HG03342 (cell line): ENCODE measurements around the gene KLHL15.
A peak's percentile ranks its signal among the peaks of the same experiment; 100 is the strongest.
"Not testable (repeated sequence)": the region's sequence is repeated elsewhere in the genome, so short reads cannot be mapped to it uniquely, and the experiment has no call there.

Experiments
- ATAC-seq: cut with Tn5 transposase; IDR thresholded peaks from one replicate; pipeline ENCODE4 v1.9.1; 2021; ENCODE audit warnings: mild to moderate bottlenecking, moderate library complexity; ENCODE audit not compliant: unreplicated experiment

The KLHL15 gene

GRCh38 chrX:24018809-24019208, 8.2 kb downstream of the KLHL15 start:
- ATAC-seq: no peak

GRCh38 chrX:24017674-24018073, 9.3 kb downstream of the KLHL15 start:
- ATAC-seq: no peak

- peak; percentile 64 for ATAC-seq
Observed at GRCh38 chrX:24014388-24015018, 12.5 kb downstream of the KLHL15 start.

GRCh38 chrX:24012266-24012665, 14.7 kb downstream of the KLHL15 start:
- ATAC-seq: no peak

- ATAC-seq: no peak
Observed at GRCh38 chrX:24005867-24006266, 21.1 kb downstream of the KLHL15 start.

GRCh38 chrX:24005028-24005427, 22.0 kb downstream of the KLHL15 start:
- ATAC-seq: no peak

- no peak for ATAC-seq
Observed at GRCh38 chrX:24002792-24003191, 24.2 kb downstream of the KLHL15 start.

GRCh38 chrX:24002167-24002566, 24.8 kb downstream of the KLHL15 start:
- ATAC-seq: peak; percentile 57

GRCh38 chrX:23999671-24000070, 27.3 kb downstream of the KLHL15 start:
- no peak for ATAC-seq

GRCh38 chrX:23993012-23993633, 33.9 kb downstream of the KLHL15 start:
- no peak for ATAC-seq

GRCh38 chrX:23992431-23992830, 34.6 kb downstream of the KLHL15 start:
- no peak for ATAC-seq

GRCh38 chrX:23990455-23990854, 36.5 kb downstream of the KLHL15 start:
- ATAC-seq: no peak

GRCh38 chrX:23989689-23990088, 37.3 kb downstream of the KLHL15 start:
- ATAC-seq: no peak

- no peak for ATAC-seq
Observed at GRCh38 chrX:23982891-23983290, 44.1 kb downstream of the KLHL15 start.

GRCh38 chrX:23981711-23982110, 45.3 kb downstream of the KLHL15 start:
- ATAC-seq: no peak

GRCh38 chrX:23981222-23981621, 45.8 kb downstream of the KLHL15 start:
- ATAC-seq: no peak

- ATAC-seq: no peak
Observed at GRCh38 chrX:23980011-23980441, 47.0 kb downstream of the KLHL15 start.

GRCh38 chrX:23978491-23978890, 48.5 kb downstream of the KLHL15 start:
- ATAC-seq: no peak

- not testable (repeated sequence) for ATAC-seq
Observed at GRCh38 chrX:23965630-23966029, 61.4 kb downstream of the KLHL15 start.

GRCh38 chrX:23964191-23964590, 62.8 kb downstream of the KLHL15 start:
- ATAC-seq: no peak

GRCh38 chrX:23959781-23960180, 67.2 kb downstream of the KLHL15 start:
- ATAC-seq: no peak

- ATAC-seq: no peak
Observed at GRCh38 chrX:23954396-23954795, 72.6 kb downstream of the KLHL15 start.

- ATAC-seq: no peak
Observed at GRCh38 chrX:23953908-23954269, 73.1 kb downstream of the KLHL15 start.
